AG09319 (cell line): Measurements from ENCODE around the gene MTMR1.

ENCODE experiments used
- DNase-seq: peaks from one replicate; pipeline ENCODE4 v3.0.0-alpha.2; 2010; ENCODE audit warnings: low read depth; ENCODE audit errors: extremely low read depth
- CTCF ChIP-seq: IDR thresholded peaks from 2 replicates; pipeline ENCODE4 v1.5.1; 2011; ENCODE audit warnings: low read depth, mild to moderate bottlenecking, inconsistent platforms, low read length, moderate library complexity

The MTMR1 gene

GRCh38 chrX:150762258-150763165 lies 69.3 kb downstream of the MTMR1 start:
- DNase-seq = no peak

GRCh38 chrX:150763303-150763797 lies 70.2 kb downstream of the MTMR1 start:
- no peak for DNase-seq
- no peak for TF ChIP-seq CTCF

More at GRCh38 chrX:150762258-150763165, 69.3 kb downstream of the MTMR1 start:
- TF ChIP-seq CTCF = no peak

- TF ChIP-seq CTCF = no peak
- no peak for DNase-seq
These were observed 70.6 kb downstream of the MTMR1 start for GRCh38 chrX:150763810-150764209.

GRCh38 chrX:150765237-150765636 lies 72.0 kb downstream of the MTMR1 start:
- DNase-seq = no peak
- TF ChIP-seq CTCF = no peak

- TF ChIP-seq CTCF = no peak
- no peak for DNase-seq
These were observed 72.7 kb downstream of the MTMR1 start for GRCh38 chrX:150765782-150766350.

GRCh38 chrX:150766351-150767044 lies 73.3 kb downstream of the MTMR1 start:
- DNase-seq = no peak
- TF ChIP-seq CTCF = no peak; the same call in 1 of the 2 replicates
